Mammary epithelial cell (primary cell): ENCODE results near the gene FAF2.

Source experiments
- EZH2 ChIP-seq: IDR thresholded peaks from 2 replicates; pipeline ENCODE4 v1.6.1; 2012; ENCODE audit warnings: low read length, inconsistent platforms, borderline replicate concordance
- TF ChIP-seq, protein P1 (sequence below), 2 donors: IDR thresholded peaks in 1 of 2; conservative IDR thresholded peaks in 1 of 2; 2 replicates each; pipeline ENCODE4 v1.5.1; 2011 to 2012; ENCODE audit warnings: inconsistent platforms in 2 of 2, low read length in 2 of 2, mild to moderate bottlenecking in 2 of 2, control low read depth in 1 of 2, low read depth in 1 of 2; ENCODE audit not compliant: insufficient read depth in 1 of 2; ENCODE audit errors: extremely low read depth in 1 of 2

DNA sequence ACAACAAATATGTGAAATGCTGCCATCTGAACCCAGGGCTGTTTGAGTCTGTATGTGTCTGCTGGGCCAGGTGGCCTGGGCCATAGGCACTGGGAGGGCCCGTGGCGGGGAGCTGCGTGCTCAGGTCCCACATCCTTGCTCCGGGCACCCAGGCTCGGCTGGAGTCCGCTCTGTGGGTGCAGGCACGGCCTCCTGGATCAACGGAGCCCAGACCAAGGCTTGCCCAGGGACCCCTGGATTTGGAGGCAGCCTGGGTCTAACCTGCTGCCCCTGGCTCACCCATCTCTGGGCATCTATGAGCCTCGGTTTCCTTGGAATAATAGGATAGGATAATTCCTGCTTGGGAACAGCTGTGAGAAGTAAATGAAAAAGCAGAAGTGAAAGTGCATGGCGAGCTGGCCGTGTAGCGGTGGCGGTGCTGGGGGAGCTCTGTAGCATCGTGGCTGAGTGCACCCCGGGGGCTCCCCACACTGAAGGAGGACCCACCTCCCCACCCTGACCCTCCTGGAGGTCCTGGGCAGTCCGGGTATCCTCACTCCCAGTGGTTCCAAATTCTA, 102.2 kb downstream of the FAF2 start:
- TF ChIP-seq, protein P1, sequence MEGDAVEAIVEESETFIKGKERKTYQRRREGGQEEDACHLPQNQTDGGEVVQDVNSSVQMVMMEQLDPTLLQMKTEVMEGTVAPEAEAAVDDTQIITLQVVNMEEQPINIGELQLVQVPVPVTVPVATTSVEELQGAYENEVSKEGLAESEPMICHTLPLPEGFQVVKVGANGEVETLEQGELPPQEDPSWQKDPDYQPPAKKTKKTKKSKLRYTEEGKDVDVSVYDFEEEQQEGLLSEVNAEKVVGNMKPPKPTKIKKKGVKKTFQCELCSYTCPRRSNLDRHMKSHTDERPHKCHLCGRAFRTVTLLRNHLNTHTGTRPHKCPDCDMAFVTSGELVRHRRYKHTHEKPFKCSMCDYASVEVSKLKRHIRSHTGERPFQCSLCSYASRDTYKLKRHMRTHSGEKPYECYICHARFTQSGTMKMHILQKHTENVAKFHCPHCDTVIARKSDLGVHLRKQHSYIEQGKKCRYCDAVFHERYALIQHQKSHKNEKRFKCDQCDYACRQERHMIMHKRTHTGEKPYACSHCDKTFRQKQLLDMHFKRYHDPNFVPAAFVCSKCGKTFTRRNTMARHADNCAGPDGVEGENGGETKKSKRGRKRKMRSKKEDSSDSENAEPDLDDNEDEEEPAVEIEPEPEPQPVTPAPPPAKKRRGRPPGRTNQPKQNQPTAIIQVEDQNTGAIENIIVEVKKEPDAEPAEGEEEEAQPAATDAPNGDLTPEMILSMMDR (conservative IDR thresholded peaks at IDR 0.05 in 1 of 2, IDR thresholded peaks at IDR 0.05 in 1 of 2; ENCODE audit: extremely low read depth in 1 of 2, insufficient read depth in 1 of 2, low read depth in 1 of 2, low read length in 2 of 2): no peak
- TF ChIP-seq EZH2: no peak
